ENCODE data around the gene TAF4.

DNA sequence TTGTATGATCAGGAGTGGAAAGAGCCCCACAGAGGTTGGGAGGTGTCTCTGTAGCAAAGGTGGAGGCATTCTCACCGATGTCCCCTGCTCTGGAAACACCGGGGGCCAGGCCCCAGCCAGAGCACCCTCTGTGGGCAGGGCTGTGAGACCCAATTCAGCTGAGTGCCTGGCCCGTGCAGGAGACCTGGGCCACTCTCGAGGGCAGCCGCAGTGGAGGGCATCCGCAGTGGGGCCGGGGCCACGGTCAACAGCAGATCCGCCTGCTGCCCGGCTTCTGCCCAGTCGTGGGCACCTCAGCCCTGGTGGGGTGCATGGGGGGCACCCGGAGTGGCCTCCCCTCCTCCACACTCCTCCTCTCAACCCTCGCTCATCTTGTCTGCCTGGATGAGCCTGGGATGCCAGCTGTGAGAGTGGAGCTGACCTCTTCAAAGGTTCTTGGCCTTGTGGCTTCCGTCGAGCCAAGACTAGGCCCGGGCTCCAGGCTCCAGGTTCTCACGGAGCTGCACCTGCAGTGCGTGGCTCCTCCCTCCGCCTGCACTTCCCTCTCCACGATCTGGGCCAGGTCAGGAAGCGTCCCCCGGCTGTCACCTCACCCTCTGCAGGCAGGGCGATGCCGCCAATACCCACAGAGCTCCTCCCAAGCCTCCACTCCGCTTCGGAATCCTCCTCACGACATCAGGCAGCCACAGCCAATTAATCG lies 134.8 kb downstream of the TAF4 start:
- TF ChIP-seq POLR2AphosphoS5 (IDR thresholded peaks at IDR 0.05) (no peak), CTCF (IDR thresholded peaks at IDR 0.05) (no peak), POLR2A (IDR thresholded peaks at IDR 0.05; ENCODE audit: low read depth) (no peak)
